CD4-positive, alpha-beta T cell treated with Interleukin-15 for 1 hour (primary cell): Measurements from ENCODE around the gene EIPR1.
A peak's percentile ranks its signal among the peaks of the same experiment; 100 is the strongest.

Experiments
- DNase-seq: peaks from one replicate; pipeline ENCODE4 v3.0.0-alpha.2; 2020

The EIPR1 gene

DNA sequence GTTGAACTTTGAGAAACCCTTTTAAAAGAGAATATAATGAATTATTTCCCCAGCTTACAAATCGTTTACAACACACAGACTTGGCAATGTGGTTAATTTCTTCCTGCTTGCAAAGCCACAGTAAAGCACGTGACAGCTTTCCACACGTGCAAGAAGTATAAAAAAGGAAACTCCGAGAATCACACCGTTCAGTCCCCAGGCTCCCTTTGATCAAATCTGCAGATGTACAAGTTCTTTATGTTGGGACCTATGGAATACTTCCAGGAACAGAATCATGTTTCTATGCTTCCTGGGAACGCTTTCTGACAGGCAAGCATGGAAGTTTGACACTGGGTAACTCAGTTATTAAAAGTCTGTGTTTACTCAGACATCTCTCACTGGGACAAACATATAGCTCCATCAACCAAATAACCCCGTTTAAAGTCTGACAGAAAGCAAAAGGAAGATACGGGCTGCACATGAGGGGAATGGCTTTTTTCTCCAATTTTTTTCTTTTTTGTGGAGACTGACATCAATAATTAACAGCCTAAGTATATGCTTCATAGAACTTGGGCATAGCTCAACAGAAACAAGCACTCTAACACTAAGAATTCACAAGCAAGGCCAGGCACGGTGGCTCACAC, 134.8 kb downstream of the EIPR1 start:
- DNase-seq = peak; percentile 40

DNA sequence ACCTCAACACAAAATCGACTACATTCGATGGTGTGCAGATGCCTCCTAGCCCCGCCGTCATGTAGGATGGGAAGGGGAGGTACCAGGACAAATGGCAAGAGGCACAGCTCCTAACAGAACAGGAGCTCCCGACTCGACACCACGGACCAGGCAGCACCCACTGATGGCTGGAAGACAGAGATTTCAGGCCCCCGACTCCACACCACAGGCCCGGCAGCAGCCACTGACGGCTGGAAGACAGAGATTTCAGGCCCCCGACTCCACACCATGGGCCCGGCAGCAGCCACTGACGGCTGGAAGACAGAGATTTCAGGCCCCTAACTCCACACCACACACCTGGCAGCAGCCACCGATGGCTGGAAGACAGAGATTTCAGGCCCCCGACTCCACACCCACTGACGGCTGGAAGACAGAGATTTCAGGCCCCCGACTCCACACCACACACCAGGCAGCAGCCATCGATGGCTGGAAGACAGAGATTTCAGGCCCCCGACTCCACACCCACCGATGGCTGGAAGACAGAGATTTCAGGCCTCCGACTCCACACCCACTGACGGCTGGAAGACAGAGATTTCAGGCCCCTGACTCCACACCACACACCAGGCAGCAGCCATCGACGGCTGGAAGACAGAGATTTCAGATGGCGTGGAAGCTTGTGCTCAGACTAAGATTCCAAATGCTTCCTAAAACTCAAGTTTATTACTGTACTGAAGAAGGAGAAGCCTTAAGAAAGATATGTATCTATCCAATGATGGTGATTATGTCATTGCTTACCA, 135.5 kb downstream of the EIPR1 start:
- DNase-seq = no peak

DNA sequence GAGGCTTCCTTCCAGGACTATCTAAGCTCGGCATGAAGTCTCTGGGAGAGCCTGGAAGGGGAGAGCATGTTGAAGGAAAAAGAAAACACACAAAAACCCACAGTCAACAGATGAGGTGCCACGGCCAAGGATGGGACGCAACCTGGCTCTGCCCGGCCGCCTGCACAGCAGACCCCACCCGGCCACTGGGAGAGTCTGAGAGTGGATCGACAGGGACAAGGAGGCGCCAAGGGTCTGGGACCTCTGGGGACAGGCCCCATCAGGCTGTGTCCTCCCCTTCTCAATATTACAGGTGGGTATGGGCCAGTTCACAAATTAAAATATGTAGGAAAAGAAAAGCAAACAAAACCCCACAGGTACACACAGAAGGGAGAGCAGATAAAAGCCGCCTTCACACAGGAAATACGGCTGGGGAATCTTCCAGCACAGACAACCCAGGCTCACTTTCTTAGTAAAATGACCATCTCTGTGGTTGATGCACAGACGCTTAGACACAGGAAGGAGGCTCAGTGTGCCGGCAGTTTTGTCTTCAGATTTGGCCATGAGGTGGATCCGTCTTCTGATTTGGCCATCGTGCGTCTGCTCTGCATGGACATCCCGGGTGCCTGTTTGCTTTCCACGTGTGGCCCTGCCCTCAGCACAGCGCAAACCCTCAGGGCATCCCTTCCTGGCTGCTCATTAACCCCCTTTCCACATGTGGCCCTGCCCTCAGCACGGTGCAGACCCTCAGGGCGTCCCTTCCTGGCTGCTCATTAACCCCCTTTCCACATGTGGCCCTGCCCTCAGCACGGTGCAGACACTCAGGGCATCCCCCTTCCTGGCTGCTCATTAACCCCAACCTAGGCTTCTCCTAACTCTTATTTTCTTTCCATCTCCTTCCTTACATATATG, 138.4 kb downstream of the EIPR1 start:
- no peak for DNase-seq

DNA sequence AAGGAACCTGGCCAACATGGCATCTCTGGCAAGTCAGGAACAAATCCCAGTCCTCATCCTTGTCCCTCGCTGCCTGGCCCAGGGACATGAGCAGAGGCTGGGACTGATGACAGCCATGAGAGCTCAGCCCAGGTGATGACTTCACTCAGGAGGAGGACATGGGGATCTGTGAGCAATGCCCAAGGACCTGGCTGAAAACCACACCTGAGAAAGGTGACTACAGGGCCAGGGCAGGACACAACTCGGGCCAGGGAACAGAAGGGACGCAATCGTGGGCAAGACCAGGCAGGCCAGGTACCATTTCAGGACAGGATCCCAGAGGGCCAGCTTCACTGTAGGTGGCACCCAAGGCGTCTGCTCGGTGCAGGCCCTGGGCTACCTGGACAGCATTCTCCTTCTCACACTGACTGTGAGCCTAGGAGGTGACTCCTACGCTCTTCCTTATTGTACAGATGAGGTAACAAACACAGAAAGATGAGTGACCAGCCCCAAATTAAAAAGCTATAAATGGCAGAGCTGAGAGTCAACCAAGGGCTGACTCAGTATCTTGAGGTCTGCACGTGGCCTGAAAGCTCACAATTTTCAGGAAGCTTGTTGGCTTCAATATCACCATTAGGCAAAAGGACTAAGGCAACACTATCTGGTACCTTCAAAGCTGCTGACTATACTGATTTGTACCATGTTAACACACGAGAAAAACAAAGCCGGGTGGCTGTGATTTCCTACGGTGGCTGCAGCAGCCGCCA, 141.1 kb downstream of the EIPR1 start:
- no peak for DNase-seq

- no peak for DNase-seq
These were observed 143.7 kb downstream of the EIPR1 start for GRCh38 chr2:3233877-3234276.

DNA sequence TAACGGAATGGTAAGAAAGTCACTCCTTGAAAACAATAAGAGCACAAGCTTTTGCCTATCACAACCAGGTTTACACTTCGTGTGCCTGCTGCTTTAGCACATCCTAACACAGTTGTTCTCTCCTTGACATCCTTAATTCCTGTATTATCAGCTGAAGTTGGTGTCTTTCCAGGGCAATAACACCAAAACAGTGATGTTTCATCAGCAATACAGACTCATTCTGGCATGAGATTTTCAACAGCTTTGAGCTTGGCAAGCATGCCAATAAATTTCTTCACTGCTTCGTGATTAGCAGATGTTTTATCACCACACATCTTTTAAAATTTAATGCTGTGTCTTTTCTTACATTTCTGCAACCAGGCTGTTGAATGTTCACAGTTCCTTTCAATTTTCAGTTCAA, 148.4 kb downstream of the EIPR1 start:
- no peak for DNase-seq

DNA sequence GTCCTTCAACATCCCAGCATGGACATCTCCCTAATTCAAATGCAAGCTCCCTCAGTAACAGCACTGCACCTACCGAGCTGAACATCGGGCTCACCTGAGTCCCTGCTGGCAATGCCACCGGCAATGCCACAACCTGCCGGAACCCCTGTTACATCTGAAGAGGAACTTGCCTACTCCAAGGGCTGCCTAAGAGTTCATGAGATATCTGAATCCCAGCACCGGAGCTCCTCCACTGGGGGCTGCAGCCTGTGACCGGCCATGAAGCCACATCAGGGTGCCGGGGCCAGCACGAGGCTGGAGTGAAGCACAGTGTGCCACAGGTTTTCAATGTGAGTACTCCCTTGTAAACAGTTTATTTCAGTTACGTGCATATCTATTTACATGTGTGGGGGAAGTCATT, 152.9 kb downstream of the EIPR1 start:
- DNase-seq = no peak

DNA sequence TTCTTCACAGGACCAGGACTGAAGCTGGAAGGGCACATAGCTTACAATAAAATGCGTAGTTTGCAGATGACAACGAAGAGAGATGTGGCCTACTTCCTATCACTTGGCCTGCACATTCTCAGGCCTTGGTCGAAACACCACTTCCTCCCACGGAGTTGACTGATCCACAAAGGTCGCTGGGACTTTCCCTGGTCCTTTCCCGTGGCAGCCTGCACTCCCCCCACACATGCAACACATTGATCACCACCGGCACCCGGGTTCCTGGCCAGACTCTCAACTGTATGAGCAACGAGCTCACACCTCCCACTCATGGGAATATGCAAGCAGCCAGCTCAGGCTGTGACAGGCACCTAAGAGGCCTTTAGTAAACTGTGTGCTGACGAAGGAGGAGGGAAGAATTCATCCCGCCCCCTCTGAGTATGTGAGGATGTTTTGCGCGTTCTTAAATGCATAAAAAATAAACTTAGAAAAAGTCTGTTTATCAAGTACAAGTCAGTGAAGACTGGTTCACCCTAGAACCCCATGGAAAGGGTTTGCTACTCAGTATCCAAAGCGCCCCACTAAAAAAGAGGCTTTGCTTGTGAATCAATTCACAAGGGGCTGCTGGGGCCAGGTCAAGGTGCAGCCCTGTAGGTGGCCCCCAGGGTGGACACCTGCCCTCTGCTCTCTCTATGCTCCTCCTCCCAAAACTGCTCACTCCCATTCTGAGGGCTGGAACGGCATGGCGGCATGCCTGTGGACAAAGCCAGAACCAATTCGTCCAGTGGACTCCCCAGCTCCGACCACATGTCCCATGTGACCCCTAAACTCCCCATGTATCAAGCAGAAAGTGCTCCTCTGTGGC, 154.3 kb downstream of the EIPR1 start:
- peak; percentile 73 for DNase-seq

DNA sequence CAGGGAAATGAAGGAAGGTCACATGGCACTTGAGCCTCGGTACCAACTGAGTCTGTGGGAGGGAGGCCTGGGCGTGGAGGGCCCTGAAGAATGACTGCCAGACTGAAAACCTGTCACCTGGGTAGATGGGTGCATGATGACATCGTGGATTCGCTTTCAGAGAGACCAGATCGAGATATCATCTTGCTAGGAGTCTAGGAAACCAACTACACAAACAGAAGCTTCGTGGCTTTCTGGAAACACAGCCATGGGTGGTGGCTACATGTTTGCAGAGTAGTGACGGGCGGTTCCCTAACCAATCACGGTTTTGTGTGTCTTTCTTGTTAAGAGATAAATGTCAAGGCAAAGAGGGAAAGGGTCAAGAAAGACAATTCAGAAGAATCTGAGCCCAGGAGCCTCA, 155.0 kb downstream of the EIPR1 start:
- DNase-seq = peak; percentile 54

GRCh38 chr2:3219536-3219935, 158.1 kb downstream of the EIPR1 start:
- no peak for DNase-seq

DNA sequence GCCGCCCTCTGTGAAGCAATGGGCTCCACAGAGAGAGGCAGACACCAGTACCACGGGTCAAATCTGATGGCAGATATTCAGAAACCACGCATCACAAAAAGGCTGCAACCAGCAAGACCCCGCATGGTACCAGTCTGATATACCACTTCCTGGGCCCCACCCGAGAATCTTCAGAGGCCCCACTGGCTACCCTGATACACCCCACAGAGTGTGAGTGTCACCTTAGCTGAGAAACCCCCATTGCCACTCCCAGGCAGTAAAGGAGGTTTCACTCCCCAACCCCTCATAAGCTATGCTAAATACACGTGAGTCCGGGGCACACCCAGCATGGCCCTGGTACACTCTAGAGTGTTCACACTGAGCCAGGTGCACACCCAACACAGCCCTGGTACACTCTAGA, 160.0 kb downstream of the EIPR1 start:
- DNase-seq = no peak

DNA sequence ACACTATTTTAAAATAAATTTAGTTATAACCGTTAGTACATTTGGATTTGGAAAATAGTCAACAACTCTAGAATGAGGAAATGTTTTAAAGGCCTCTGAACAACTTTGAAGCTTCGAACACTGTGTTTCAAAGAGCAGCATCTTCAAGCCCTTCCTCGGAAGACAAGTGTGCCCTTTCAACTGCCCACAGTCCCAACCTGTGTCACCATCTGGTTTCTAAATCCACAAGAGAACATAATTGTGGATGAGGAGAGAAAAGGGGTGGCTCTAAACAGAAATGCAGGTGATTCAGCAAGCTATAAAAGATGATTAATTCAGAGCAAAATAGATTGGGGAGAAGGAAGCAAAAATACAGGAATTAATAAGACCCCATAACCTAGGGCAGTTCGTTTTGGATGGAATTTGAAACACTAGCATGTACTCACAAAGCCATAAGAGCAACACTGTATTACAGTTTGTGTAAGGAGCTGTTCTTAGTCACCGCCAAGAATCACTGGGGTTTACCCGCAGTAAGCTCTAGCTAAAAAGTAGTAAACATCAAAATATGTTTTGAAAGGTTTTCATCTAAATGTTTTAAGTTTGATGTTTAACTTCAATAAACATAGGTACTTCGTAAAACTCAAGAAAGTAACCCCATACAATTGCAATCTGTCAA, 160.7 kb downstream of the EIPR1 start:
- no peak for DNase-seq

DNA sequence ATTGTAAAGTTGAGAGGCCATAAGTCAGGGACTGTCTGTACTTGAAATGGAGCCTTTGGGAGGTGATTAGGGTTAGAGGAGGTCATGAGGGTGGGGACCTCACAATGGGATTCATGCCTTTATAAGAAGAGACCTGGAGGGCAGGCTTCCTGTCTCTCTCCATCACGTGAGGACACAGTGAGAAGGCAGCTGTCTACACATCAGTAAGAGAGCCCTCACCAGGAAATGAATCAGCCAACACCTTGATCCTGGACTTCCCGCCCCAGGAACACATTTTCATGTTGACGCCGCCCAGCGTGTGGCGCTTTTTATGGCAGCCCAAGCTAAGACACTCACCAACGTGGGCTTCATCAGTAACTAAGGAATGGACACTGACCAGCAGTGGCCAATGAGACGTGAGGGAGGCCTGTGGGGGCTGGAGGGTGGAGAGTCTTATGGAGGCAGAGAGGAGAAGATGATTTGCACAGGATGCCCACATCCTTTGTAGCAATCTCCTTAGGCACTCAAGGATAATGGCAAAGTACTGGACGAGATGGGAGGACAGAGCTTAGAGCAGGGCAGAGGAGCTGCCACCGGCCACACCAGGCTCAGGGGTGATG, 162.7 kb downstream of the EIPR1 start:
- no peak for DNase-seq

GRCh38 chr2:3214065-3214464, 163.6 kb downstream of the EIPR1 start:
- DNase-seq = no peak

DNA sequence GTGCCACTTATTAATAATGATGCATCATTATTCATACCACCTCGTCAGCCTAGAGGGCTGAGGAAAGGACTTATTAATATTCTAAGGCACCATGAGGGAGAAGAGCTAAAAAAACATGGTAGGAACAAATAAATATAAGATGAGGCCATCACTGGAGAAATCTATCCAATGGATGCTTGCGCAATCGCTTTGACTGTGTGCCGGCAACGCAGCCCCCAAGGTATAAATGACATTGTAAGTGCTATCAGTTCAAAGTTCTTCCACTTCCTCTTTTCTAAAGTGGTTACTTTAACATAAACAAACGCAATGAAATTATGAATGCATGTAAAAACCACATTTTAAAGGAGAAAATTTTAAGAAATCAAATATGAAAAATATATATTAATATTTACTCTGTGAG, 164.6 kb downstream of the EIPR1 start:
- no peak for DNase-seq

DNA sequence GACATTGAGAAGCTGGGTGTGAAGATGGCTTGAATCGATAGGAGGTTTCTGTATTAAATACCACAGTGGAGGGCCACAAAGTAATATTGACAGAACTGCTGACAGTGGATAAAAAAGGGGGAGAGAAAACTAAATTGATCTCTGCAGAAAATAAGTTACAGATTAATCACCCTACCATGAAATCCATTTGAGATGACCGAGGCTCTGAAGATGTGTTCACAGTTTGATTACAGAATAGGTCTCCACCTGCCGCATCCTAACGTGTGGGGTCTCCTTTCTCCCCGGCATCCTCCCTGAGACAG, 165.6 kb downstream of the EIPR1 start:
- no peak for DNase-seq

DNA sequence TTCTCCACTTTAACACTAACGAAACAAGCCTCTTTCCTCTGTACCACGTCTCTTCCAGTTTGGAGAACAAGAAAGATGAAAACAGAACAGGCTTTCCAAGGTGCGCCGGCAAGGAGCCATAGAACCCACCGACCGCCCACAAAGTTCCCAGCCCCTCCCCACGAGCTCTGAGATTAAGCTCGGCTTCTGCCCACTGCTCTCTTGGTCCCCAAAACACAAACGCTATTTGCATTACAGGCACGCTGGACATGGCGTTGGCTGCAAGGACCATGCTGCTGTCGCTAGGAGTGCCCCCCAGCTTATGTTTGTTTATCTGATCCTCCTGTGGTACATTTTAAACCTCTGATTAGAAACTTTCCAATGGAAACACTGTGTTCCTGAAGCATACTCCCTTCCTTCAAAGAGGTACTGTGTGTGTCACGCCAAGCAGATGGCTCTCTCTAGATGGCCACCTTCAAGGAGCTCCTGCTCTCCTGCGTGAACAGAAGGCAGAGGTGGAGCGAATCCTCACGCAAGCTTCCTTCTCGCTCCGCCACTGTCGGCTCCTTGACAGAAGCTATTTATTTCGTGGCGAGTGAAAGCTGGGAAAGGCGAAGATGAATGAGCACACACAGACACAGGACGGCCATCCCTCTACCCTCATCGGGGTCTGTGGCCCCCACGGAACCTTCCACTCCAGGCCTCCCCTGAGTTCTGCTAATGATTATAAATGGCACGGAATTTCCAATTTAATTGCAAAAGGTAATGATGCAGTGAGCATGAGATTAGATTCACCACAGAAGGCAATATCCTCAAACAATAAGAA, 166.2 kb downstream of the EIPR1 start:
- no peak for DNase-seq

GRCh38 chr2:3210257-3210656, 167.4 kb downstream of the EIPR1 start:
- peak; percentile 10 for DNase-seq

GRCh38 chr2:3209258-3209657, 168.4 kb downstream of the EIPR1 start:
- DNase-seq = no peak

GRCh38 chr2:3208591-3208990, 169.0 kb downstream of the EIPR1 start:
- DNase-seq = no peak
